GM21447 (cell line): ENCODE measurements around the gene MKLN1.
"Not testable (repeated sequence)": the region's sequence is repeated elsewhere in the genome, so short reads cannot be mapped to it uniquely, and the experiment has no call there.

Experiments
- ATAC-seq: cut with Tn5 transposase; IDR thresholded peaks from one replicate; pipeline ENCODE4 v1.9.1; 2021; ENCODE audit not compliant: unreplicated experiment

Gene MKLN1

DNA sequence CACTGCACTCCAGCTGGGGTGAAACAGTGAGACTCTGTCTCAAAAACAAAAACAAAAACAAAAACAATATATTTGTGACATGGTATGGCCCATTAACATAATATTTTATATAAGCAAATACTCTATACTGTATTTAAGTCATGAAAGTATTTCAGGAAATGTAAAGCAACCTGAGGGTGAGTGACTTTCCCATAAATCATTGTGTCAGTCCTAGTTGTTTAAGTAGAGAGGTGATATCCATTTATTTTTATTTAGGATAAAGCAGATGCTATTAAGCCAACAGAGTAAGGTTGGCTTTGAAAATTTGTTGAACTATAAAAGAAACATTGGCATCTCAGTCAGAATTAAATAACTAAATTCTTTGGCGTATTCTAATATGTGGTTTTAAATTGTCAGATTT lies 60.5 kb downstream of the MKLN1 start:
- ATAC-seq, result no peak

DNA sequence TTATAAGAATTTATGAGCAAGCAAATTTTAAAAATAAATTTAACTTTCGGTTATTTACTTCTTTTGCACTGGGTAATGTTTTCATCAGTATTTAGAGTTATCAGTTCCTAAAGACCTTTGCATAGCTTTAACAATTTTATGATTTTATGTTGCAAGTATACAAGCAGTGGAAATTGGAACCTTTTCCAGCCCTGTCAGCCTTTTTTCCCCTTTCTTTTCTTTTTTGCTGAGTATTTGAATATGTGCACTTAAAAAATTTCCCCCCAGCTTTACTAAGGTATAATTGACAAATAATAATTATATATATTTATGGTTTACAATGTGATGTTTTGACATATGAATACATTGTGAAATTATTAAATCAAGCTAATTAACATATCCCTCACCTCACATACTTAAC lies 62.6 kb downstream of the MKLN1 start:
- ATAC-seq, result no peak

DNA sequence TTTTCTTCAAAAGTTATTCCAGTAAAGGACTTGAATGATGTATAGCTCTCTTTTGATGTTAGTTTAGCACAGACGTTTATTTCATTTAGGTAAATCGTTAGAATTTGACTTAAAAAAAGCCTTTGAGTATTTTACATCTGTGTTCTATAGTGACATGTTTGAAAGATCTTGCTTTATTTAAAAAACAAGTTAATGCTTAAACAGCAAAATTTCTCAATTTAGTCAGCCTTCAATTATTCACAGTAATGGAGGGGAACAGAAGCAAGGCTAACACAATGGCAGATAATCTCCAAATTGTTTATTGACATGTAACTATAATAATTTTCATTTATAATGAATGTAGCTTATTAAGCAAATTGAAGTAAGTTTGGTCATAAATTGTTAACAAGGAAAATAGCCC lies 63.5 kb downstream of the MKLN1 start:
- ATAC-seq, result no peak

DNA sequence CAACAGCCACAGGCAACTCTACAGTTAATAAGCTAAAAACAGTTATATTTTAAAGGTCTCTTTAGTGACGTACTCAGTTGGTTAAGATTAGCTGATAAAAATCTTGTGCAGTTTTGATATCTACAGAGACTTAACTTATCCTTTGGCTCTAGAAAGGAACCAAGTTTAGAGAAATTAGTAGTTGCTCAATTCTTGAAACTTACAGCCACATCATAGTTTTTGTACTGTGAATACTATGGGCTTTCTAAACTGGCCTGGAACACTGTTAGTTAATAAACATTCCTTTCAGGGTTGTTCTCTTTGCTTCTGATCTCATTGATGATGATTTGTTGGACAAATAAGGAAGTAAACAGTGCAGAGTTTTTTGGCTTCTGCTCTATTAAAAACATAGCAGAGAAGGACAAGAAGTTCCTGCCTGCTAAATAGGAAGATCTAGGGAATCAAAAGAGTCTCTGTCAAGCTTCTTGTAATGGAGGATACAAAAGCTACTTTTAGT lies 73.1 kb downstream of the MKLN1 start:
- ATAC-seq, result no peak

DNA sequence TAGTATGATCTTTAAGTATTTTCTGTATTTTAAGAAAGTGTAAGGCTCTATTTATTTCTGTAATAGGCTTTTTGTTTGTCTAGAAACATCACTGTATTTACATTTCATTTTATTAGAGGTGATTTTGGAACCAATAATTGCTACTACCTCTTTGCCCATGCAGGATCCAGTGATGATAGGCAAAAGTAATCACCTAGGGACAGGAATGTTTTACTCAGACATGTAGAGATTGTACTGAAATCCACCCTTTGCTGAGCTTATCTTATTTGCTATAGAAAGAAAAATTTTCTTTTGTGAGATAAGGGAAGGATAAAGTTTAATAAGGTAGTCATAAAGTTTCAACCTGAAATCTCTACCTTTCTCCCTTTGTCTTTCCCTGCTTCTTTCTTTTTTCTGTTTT lies 73.5 kb downstream of the MKLN1 start:
- ATAC-seq, result no peak

DNA sequence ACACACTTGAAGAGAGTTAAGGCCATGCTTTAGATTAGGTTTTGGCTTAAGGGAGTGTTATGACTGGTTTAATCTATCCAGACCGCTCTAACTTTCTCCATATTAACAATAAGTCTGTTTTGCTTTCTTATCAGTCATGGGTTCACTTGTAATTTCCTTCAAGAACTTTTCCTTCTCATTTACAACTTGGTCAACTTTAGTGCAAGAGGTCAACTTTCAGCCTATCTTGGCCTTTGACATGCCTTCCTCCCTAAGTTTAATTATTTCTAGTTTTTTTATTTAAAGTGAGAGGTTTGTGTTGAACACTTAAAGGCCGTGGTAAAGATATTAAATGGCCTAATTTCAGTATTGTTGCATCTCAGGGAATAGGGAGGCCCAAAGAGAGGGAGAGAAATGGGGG lies 75.6 kb downstream of the MKLN1 start:
- ATAC-seq, result no peak

DNA sequence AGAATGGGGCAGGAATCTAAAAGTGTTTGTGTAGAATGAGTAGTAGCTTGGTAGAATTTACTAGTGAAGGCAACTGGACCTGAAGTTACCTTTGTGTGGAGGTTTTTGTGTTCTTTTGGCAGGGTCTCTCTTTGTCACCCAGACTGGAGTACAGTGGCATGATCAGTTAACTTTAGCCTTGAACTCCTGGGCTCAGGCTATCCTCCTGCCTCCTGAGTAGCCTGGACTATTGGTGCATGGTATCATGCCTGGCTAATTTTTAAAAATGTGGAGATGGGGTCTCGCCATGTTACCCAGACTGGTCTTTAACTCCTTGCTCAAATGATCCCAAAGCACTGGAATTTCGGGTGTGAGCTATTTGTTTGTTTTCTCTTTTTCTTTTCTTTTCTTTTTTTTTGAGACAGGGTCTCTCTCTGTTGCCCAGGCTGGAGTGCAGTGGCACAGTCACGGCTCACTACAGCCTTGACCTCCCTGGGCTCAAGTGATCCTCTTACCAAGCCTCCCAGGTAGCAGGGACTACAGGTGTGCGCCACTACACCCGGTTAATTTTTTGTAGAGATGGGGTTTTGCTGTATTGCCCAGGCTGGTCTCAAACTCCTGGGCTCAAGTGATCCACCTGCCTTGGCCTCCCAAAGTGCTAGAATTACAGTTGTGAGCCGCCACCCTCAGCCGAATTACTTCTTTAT lies 76.7 kb downstream of the MKLN1 start:
- no peak for ATAC-seq

DNA sequence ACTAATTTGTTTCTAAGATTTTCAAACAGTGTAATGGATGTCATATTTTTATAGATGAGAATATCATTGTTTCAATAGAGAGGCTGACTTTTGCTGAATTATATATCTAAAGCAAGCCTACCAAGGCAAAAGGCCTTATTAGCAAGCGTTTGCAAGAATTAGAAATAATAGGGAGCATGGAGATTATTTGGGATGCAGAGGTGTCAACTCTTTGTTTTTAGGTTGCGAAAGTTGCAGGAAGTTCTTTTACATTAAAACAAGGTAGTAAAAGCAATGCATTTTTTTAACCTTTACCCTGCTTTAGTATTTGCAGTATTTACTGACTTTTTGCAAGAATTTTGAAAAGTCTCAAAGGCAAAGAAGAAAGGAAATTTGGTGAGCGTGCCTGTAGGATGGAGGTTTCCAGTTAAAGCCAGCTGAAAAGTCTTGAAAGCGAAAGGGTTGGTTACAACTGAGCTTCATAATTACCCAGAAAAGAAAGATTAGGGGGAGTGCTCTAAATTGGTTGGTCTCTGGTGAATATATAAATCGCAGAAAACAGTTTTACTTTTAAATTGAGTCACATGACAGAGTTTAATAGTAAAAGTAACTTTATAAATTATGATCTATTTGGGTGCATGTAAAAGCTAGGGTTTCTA lies 81.6 kb downstream of the MKLN1 start:
- ATAC-seq, result no peak

DNA sequence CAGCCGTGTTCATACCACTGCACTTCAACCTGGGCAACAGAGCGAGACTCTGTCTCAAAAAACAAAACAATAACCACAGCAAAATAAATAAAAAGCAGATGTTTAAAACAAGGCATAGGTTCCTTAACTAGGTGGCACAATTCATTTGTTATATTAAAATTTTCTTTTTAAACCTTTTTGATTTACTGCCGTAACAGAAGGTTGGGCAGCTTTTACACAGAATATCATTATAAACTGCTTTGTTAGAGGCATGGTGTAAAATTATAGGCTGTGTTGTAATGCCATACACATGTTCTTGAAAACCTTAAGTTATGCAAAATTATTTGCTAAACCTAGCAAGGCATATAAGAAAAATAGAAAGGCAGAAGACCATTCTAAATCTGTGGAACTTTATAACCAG lies 84.4 kb downstream of the MKLN1 start:
- no peak for ATAC-seq

DNA sequence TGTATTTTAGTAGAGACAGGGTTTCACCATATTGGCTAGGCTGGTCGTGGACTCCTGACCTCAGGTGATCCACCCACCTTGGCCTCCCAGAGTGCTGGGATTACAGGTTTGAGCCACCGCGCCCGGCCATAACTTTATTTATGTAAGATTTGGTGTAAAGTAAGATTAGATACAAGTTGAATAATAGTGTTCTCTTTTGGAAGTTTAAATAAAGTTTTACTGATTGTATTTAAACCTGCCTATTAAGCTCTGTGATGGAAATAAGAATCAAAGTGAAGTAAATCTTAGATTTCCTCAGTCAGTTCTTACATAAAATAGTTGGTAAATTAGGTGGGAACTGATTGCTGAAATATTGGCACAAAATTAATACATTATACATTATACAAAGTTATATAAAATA lies 86.0 kb downstream of the MKLN1 start:
- ATAC-seq, result no peak

DNA sequence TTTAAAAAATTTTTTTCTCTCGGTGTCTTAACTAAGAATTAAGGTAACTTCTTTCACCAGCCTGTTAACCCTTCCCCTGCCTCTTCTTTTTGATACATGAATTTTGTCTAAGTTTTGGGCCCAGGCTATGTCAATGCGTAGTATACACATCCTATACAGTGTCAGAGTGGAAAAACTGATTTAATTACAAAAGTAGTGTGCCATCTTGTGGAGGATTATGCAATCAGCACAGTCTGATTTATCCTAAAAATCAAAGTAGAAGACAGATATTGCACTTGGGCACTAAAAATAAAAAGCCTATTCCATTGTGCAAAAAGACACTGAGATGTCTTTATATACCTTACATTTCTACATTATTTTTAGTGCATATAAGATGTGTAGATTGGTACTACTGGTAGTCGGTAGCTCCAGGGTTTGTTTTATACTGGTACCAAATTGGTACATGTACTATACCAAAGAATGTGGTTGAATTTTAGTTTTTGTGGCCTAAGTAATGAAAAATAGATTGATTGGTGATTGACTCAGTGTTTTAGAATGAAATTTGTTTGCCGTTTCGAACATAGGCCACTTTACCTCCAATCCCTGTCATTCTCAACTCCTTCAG lies 96.6 kb downstream of the MKLN1 start:
- ATAC-seq, result no peak

DNA sequence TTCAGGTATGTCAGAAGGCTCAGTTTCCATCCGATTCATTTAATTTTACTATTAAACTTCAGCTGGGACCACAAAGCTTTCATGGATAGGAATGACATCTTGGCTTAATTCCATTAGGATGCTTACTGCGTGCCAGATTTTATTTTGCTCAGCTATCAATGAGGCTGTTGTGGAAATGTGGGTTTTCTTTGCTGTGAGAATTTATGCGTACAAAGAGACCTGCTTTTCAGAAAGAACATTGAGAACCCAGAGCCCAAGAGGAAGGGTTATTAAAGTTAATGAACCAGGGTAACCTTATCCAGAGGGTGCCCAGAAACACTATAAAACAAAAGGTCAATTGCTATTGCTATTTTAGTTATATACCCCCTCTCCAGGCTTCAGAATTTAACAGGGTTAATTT lies 98.3 kb downstream of the MKLN1 start:
- ATAC-seq, result no peak

DNA sequence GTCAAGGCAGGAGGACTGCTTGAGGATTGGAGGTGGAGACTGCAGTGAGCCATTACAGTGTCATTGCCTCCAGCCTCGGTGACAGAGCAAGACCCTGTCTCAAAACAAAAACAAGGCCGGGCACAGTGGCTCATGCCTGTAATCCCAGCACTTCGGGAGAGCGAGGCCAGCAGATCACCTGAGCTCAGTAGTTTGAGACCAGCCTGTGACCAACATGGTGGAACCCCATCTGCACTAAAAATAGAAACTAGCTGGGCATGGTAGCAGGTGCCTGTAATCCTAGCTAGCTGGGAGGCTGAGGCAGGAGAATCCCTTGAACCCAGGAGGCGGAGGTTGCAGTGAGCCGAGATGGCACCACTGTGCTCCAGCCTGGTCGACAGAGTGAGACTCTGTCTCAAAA lies 103.2 kb downstream of the MKLN1 start:
- ATAC-seq, result not testable (repeated sequence)

DNA sequence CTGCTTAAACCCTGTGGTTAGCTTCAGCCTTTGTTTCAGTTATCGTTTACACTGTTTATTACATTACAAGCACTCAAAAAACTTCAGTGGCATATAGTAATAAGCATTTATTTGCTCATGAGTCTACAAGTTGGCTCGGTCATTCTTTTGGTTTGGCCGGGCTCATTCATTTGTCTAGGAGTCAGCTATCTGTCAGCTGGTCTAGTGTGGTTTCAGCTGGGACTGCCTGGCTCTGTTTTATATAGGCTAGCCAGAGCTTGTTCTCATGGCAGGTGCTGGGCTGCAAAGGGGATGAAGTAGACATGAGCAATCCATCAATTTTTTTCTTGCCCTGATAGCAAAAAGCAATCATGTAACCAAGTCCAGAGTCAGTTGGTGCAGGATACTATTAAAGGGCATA lies 103.6 kb downstream of the MKLN1 start:
- no peak for ATAC-seq

DNA sequence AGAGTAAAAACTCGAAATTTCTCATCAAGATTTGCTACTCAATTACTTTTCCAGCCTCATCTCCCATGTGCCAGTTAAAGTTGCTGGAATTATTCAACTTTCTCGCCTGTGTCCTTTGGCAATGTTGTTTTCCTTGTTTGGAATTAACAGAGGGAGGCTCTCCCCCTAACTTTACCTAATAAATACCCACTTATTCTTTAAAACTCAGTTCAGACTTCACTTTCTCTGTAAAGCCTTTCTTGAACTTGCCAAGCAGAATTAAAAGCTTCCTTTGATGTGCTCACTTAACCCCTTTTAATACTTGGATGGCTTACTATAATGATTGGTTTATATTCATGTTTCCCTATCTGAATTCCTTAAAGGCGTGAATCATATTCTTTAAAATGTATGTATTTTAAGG lies 104.1 kb downstream of the MKLN1 start:
- no peak for ATAC-seq

DNA sequence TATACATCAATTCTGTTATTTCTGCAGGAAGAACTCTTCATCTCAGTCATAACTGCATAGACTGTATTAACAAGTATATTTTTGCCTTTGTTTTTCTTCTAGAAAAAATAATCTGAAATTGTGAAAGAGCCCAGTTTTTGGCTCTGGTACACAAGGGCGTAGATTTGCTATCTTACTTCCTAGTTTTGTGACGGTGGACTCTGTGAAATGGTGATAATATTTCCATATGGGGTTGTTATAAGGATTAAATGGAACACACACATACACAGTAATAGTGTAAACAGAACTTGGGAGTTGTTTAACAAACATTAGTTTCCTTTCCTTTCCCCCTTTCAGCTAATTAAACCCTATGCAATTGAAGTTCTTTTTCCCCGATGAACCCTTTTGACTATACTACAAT lies 108.7 kb downstream of the MKLN1 start:
- no peak for ATAC-seq

DNA sequence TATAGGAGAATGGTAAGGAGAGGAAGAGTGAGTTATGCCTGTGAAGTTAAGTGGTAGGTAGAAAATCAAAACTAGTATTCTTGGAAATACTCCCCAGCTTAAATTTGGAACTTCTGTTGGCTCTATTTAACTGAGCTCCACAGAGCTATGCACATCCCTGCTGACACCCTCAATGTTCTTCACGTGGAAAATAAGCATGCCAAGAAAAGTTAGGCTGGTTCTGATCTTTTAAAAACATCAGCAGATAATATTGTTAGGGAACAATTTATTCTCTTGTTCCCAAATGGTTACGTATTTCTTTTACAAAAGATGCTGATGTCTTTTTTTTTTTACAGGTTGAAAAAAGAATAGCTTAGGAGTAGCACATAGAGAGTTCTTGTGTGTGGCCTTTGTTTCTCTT lies 111.3 kb downstream of the MKLN1 start:
- no peak for ATAC-seq

DNA sequence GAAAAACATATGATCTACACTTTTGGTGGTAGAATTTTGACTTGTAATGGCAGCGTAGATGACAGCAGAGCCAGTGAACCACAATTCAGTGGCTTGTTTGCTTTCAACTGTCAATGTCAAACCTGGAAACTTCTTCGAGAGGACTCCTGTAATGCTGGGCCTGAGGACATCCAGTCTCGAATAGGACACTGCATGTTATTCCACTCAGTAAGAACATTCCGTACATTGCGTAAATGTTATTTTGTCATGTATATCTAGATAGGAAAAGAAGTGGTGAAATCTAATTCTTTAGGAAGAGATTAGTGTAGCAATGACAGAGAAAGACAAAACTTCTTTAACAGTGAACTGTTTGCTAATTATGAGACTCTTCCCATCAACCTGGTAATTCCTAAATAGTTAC lies 115.8 kb downstream of the MKLN1 start:
- no peak for ATAC-seq

DNA sequence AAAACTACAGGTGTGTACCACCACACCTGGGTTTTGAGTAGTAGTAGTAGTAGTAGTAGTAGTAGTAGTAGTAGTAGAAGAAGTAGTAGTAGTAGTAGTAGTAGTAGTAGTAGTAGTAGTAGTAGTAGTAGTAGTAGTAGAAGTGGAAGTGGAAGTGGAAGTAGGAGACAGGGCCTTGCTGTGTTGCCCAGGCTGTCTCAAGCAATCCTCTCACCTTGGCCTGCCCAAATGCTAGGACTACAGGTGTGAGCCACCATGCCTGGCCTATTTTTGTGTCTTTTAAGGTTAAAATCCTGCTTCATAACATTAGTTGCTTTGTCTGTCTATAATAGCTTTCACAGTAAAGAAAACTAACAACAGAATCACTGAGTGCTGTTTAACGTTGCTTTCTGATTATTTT lies 117.0 kb downstream of the MKLN1 start:
- ATAC-seq, result no peak

DNA sequence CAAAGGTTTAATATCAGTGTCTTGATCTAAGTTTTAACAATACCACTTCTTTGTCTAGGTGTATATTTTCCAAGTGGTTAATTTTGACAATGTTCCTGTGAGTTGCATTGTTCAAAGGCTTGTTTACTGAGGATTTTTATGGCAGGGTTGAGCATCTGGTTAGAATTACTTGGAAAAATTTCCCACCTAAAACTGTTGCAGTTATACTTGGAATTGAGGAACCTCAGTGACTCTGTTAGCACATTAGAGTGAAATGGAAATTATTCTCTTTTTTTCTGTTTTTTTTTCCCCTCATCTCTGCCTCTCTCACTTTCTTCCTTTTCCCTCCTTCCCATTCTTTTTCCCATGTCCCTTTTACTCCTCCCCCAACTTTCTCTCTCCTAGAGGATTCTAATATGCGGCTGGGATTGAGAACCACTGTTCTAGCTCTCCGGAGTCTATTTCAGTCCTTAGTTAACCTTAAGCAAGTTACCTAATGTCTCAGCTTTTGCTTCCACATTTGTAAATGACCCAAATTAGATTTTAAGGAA lies 121.8 kb downstream of the MKLN1 start:
- ATAC-seq, result no peak

DNA sequence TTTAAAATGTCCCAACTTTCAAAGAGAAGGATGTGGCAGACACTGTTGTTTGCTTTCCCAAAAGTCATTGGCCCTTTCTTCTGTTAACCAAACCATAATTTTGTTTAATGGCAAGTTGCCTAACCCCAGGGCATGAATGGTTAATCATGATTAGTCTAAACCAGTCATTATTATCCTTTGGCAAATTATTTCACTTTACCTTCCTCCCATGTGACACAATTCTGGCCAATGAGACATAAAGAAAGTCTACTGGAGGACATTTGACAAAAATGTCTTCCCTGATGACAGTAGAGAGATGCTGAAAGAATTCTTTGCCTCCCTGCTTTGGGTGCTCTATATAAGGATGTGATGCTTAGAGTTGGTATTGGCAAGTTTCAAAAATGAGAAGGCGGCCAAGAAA lies 126.8 kb downstream of the MKLN1 start:
- no peak for ATAC-seq

DNA sequence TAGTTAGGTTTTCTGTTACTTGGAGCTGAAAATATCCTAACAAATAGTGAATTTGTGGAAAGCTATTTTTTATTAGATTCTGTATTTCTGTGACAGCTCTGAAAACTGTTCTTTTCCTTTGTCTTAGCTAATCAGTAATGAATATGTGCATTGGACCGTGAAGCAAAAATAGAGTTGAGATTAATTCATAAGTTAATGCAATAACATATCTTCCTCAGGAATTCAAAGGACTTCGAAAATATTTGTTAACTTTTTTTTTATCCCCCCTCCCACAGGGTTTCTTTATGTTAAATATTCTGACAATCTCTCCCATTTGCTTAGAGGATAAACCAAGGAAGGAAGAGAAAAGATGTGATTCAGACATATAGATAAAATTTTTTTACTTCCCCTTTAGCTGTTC lies 127.3 kb downstream of the MKLN1 start:
- no peak for ATAC-seq
